Measurements from ENCODE around the gene HDHD5. TPM values are rescaled to one million over a fixed set of nuclear protein-coding genes. Genes with fewer than 3 reads are reported as not detected.

Gene HDHD5
- total RNA-seq, 4 donors from 2014 or later = 32.9 to 60.7 (median 36.7) TPM

- ATAC-seq (ENCODE audit: low FRiP score) (no peak), DNase-seq (ENCODE audit: low spot score) (no peak)
- TF ChIP-seq, protein P1, sequence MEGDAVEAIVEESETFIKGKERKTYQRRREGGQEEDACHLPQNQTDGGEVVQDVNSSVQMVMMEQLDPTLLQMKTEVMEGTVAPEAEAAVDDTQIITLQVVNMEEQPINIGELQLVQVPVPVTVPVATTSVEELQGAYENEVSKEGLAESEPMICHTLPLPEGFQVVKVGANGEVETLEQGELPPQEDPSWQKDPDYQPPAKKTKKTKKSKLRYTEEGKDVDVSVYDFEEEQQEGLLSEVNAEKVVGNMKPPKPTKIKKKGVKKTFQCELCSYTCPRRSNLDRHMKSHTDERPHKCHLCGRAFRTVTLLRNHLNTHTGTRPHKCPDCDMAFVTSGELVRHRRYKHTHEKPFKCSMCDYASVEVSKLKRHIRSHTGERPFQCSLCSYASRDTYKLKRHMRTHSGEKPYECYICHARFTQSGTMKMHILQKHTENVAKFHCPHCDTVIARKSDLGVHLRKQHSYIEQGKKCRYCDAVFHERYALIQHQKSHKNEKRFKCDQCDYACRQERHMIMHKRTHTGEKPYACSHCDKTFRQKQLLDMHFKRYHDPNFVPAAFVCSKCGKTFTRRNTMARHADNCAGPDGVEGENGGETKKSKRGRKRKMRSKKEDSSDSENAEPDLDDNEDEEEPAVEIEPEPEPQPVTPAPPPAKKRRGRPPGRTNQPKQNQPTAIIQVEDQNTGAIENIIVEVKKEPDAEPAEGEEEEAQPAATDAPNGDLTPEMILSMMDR (IDR thresholded peaks at IDR 0.05) = no peak
Measured at GRCh38 chr22:17143101-17143500, 16.0 kb downstream of the HDHD5 start.

DNA sequence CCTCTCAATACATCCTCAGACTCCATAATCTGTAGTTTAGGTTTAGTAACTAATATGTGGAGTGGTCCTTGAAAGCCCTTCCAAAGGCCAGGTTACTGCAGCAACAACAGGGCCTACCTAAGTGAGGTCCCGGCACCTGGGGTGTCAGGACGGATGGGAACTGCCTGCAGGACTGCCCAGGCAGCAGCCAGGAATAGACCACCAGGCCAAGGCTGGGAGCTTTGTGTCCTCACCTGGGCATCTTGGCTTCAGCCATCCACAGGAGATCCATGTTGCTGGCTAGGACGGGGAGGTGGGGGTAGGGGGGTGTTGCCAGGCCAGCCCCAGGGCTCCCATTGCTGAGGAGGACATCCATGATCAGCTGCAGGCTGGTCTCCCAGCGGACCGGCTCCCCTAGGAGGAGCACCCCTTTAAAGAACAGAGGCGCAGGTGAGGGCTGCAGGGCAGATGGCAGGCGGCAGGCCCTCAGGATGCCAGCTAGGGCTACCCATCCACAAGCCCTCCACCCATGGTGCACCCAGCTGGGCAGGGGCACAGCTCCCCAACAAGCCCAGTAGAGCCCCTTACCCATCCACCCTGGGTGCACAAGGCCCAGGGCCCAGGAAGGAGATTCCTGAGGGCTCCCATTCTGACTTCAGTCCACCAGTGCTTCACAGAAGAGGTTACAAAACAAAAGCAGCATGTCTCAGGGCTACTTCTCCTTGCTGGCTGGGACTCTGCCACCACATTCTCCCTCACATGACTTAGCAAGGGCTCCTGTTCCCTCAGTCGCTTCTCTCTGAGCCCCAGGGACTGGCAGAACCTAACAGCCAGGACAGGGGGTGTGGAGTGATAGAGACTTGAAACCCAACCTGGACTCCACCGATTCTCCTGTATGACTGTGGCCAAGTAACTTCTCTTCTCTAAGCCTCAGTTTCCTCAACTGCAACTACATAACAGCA, 18.0 kb downstream of the HDHD5 start:
- DNase-seq (ENCODE audit: low spot score) = no peak
- no peak for ATAC-seq (ENCODE audit: low FRiP score)
- TF ChIP-seq, protein P1 (IDR thresholded peaks at IDR 0.05) = no peak

- TF ChIP-seq, protein P1 (IDR thresholded peaks at IDR 0.05) = no peak
Measured at GRCh38 chr22:17140022-17140421, 19.1 kb downstream of the HDHD5 start.

GRCh38 chr22:17138513-17138912, 20.6 kb downstream of the HDHD5 start:
- no peak for DNase-seq (ENCODE audit: low spot score)
- ATAC-seq (ENCODE audit: low FRiP score) = no peak
- TF ChIP-seq, protein P1 (IDR thresholded peaks at IDR 0.05) = no peak

More at GRCh38 chr22:17140022-17140421, 19.1 kb downstream of the HDHD5 start:
- ATAC-seq (ENCODE audit: low FRiP score) (no peak), DNase-seq (ENCODE audit: low spot score) (no peak)

GRCh38 chr22:17137861-17138425, 21.1 kb downstream of the HDHD5 start:
- ATAC-seq (ENCODE audit: low FRiP score) = no peak
- TF ChIP-seq, protein P1 (IDR thresholded peaks at IDR 0.05) = no peak

DNA sequence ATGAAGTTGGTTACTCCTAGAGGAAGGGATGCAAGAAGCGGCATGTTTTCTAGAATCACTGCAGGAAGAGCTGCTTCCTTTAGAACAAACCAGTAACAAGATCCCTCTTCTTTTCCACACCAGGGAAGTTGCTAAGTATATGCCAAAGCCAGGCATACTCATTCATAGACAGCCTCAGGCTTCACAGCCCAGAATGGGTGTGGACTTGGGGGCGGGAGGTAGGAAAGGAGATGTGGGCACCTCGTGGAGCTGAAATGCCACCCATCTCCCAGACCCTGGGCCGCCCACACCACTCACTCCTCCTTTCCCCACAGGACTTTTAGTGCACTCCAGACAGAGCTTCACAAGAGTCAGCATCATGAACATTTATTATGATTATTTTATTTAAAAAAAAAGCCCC, 21.9 kb downstream of the HDHD5 start:
- TF ChIP-seq, protein P1 (IDR thresholded peaks at IDR 0.05) = no peak
- no peak for ATAC-seq (ENCODE audit: low FRiP score)
- DNase-seq (ENCODE audit: low spot score) = no peak

More at GRCh38 chr22:17137861-17138425, 21.1 kb downstream of the HDHD5 start:
- DNase-seq (ENCODE audit: low spot score) = no peak

All from omental fat pad (tissue), 4 donors.